Ishikawa (cell line): ENCODE measurements around the gene ZNF225.

Experiments used
- EGR1 ChIP-seq: IDR thresholded peaks from 2 replicates; pipeline ENCODE4 v1.6.1; 2012
- EP300 ChIP-seq: IDR thresholded peaks from 2 replicates; pipeline ENCODE4 v1.6.1; 2012; ENCODE audit warnings: borderline replicate concordance
- REST ChIP-seq: IDR thresholded peaks from 2 replicates; pipeline ENCODE4 v1.6.1; 2012; ENCODE audit warnings: low read depth, mild to moderate bottlenecking
- TAF1 ChIP-seq: IDR thresholded peaks from 2 replicates; pipeline ENCODE4 v1.6.1; 2012; ENCODE audit warnings: low read depth, mild to moderate bottlenecking
- TEAD4 ChIP-seq: IDR thresholded peaks from 2 replicates; pipeline ENCODE4 v1.6.1; 2012

GRCh38 chr19:44109458-44109857, 3.7 kb upstream of the ZNF225 start:
- TF ChIP-seq REST = no peak
- no peak for TF ChIP-seq EP300
- no peak for TF ChIP-seq TAF1
- no peak for TF ChIP-seq TEAD4
- TF ChIP-seq EGR1 = no peak
